Testis (tissue), 2 donors: ENCODE measurements around the gene RIPOR3.

Experiments
- CTCF ChIP-seq, 3 experiments: fragments of 450-650 bp in 2 of 3; fragments of 200-600 bp in 1 of 3; sonication (generic) in 1 of 3; IDR thresholded peaks; one replicate each; pipeline ENCODE4 v1.5.1; 2016 to 2019; ENCODE audit warnings: antibody characterized with exemption in 3 of 3, mild to moderate bottlenecking in 2 of 3, moderate library complexity in 1 of 3
- POLR2A ChIP-seq: fragments of 450-650 bp; IDR thresholded peaks from one replicate; pipeline ENCODE4 v1.6.1; 2017; ENCODE audit warnings: antibody characterized with exemption, mild to moderate bottlenecking, moderate library complexity

- TF ChIP-seq CTCF (IDR thresholded peaks at IDR 0.05) (no peak), POLR2A (no peak)
These were observed 74.3 kb downstream of the RIPOR3 start for GRCh38 chr20:50617022-50617421.
